DMS114 treated with DMSO at 0.1 percent for 48 hours (cell line): Measurements from ENCODE around the gene CD300LF.

ENCODE experiments used
- DNase-seq: peaks from one replicate; lab custom pipeline; 2025; ENCODE audit not compliant: unreplicated experiment; lab: John Stamatoyannopoulos, UW

The CD300LF gene

GRCh38 chr17:74746376-74746775 lies 33.7 kb upstream of the CD300LF start:
- DNase-seq, result no peak

- no peak for DNase-seq
Observed at GRCh38 chr17:74745548-74746177, 32.9 kb upstream of the CD300LF start.

GRCh38 chr17:74744714-74745547 lies 32.2 kb upstream of the CD300LF start:
- DNase-seq, result no peak

GRCh38 chr17:74744349-74744713 lies 31.6 kb upstream of the CD300LF start:
- no peak for DNase-seq

GRCh38 chr17:74743755-74744154 lies 31.0 kb upstream of the CD300LF start:
- no peak for DNase-seq

- DNase-seq, result no peak
Observed at GRCh38 chr17:74742978-74743545, 30.3 kb upstream of the CD300LF start.

- DNase-seq, result no peak
Observed at GRCh38 chr17:74742153-74742515, 29.4 kb upstream of the CD300LF start.

GRCh38 chr17:74740641-74741387 lies 28.1 kb upstream of the CD300LF start:
- DNase-seq, result no peak

- DNase-seq, result no peak
Observed at GRCh38 chr17:74740173-74740572, 27.4 kb upstream of the CD300LF start.

GRCh38 chr17:74739227-74739831 lies 26.6 kb upstream of the CD300LF start:
- no peak for DNase-seq

- no peak for DNase-seq
Observed at GRCh38 chr17:74738051-74738996, 25.6 kb upstream of the CD300LF start.

- no peak for DNase-seq
Observed at GRCh38 chr17:74737299-74738050, 24.8 kb upstream of the CD300LF start.

GRCh38 chr17:74736513-74737298 lies 24.0 kb upstream of the CD300LF start, which contains the start of gene RAB37:
RAB37 (plus strand) TSS chr17:74737256; CDS start chr17:74737273, 17 bp downstream.
- no peak for DNase-seq

- DNase-seq, result no peak
Observed at GRCh38 chr17:74734256-74734655, 21.5 kb upstream of the CD300LF start.

GRCh38 chr17:74733365-74734122 lies 20.8 kb upstream of the CD300LF start:
- no peak for DNase-seq

GRCh38 chr17:74732042-74732867 lies 19.5 kb upstream of the CD300LF start:
- DNase-seq, result no peak

- DNase-seq, result no peak
Observed at GRCh38 chr17:74731347-74731605, 18.6 kb upstream of the CD300LF start.
